Choroid plexus epithelial cell (primary cell): ENCODE data around the gene IGFBP5.

Experiments used
- DNase-seq: peaks from one replicate; pipeline ENCODE4 v3.0.0-alpha.2; 2010; ENCODE audit warnings: low read depth
- H3K4me3 ChIP-seq: 2 replicates; pipeline ENCODE4 v1.5.1; 2011; ENCODE audit warnings: low read depth, mild to moderate bottlenecking, control low read depth, low read length, moderate library complexity
- CTCF ChIP-seq: conservative IDR thresholded peaks from 2 replicates; pipeline ENCODE4 v1.5.1; 2011; ENCODE audit warnings: low read depth, mild to moderate bottlenecking, control low read depth, inconsistent platforms, low read length, moderate library complexity

Gene IGFBP5

DNA sequence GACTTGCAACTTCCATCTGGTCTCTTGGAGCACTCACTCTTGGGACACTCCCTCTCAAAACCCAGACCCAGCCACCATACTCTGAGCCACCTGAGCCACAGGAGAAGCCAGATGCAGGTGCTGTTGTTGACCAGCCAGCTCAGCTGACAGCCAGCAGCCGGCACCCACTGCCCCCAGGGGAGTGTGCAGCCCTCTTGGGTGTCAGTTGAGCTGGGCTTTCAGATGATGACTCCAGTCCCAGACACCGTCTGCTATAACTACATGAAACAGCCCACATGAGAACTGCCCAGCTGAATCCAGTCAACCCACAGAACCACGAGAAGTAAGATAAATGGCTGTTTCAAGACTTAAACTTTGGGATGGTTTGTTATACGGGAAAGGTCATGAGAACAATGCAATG is 72.8 kb downstream of the IGFBP5 start:
- no peak for DNase-seq
- no peak for TF ChIP-seq CTCF
- H3K4me3 ChIP-seq = no peak overlapping the region
